NCI-H526 treated with DMSO at 0.1 percent for 48 hours (cell line): ENCODE results near the gene PACRG.

Source experiments
- DNase-seq: peaks from one replicate; lab custom pipeline; 2025; lab: John Stamatoyannopoulos, UW

PACRG gene

GRCh38 chr6:163177007-163177406 is 449.2 kb downstream of the PACRG start:
- DNase-seq: no peak

GRCh38 chr6:163177892-163178420 is 450.2 kb downstream of the PACRG start:
- DNase-seq: no peak

GRCh38 chr6:163179061-163179460 is 451.3 kb downstream of the PACRG start:
- no peak for DNase-seq

GRCh38 chr6:163179721-163180120 is 451.9 kb downstream of the PACRG start:
- no peak for DNase-seq

GRCh38 chr6:163180874-163181541 is 453.2 kb downstream of the PACRG start:
- peak; percentile 22 for DNase-seq

GRCh38 chr6:163181666-163182180 is 453.9 kb downstream of the PACRG start:
- no peak for DNase-seq

GRCh38 chr6:163182696-163183095 is 454.9 kb downstream of the PACRG start:
- no peak for DNase-seq

- DNase-seq: no peak
Observed at GRCh38 chr6:163183806-163184205, 456.0 kb downstream of the PACRG start.

- DNase-seq: no peak
Observed at GRCh38 chr6:163185744-163186143, 458.0 kb downstream of the PACRG start.

- no peak for DNase-seq
Observed at GRCh38 chr6:163186527-163186926, 458.8 kb downstream of the PACRG start.

- no peak for DNase-seq
Observed at GRCh38 chr6:163187201-163187600, 459.4 kb downstream of the PACRG start.

GRCh38 chr6:163187606-163188005 is 459.8 kb downstream of the PACRG start:
- no peak for DNase-seq

GRCh38 chr6:163188746-163189145 is 461.0 kb downstream of the PACRG start:
- no peak for DNase-seq

GRCh38 chr6:163189609-163190008 is 461.8 kb downstream of the PACRG start:
- DNase-seq: no peak

- DNase-seq: no peak
Observed at GRCh38 chr6:163190786-163191185, 463.0 kb downstream of the PACRG start.

- no peak for DNase-seq
Observed at GRCh38 chr6:163191704-163192537, 464.1 kb downstream of the PACRG start.

- DNase-seq: no peak
Observed at GRCh38 chr6:163192591-163192990, 464.8 kb downstream of the PACRG start.

- DNase-seq: no peak
Observed at GRCh38 chr6:163193326-163193725, 465.6 kb downstream of the PACRG start.

GRCh38 chr6:163195721-163196691 is 468.2 kb downstream of the PACRG start:
- DNase-seq: no peak

GRCh38 chr6:163197839-163198238 is 470.1 kb downstream of the PACRG start:
- DNase-seq: no peak

- DNase-seq: no peak
Observed at GRCh38 chr6:163198396-163198795, 470.6 kb downstream of the PACRG start.

- no peak for DNase-seq
Observed at GRCh38 chr6:163199371-163199770, 471.6 kb downstream of the PACRG start.
